Psoas muscle (tissue), 8 donors: ENCODE results near the gene PLEKHA6. TPM values are rescaled to one million over a fixed set of nuclear protein-coding genes. Genes with fewer than 3 reads are reported as not detected.

ENCODE experiments used
- ATAC-seq, 4 donors: fragments of 200-7000 bp; cut with Tn5 transposase; one replicate each; pipeline ENCODE4 v1.9.1; 2020; ENCODE audit warnings: moderate library complexity in 3 of 4, mild to moderate bottlenecking in 2 of 4
- DNase-seq, 2 donors: peaks; one replicate each; pipeline ENCODE4 v3.0.0-alpha.2; 2020
- H3K27ac ChIP-seq: fragments of 200-600 bp; one replicate; pipeline ENCODE4 v1.8.0; 2022
- H3K27me3 ChIP-seq, 3 donors: fragments of 200-600 bp in 1 of 3; one replicate each; pipeline versions ENCODE4 v1.6.1 to v1.8.0; 2013 to 2022; ENCODE audit warnings: low read length in 2 of 3, mild to moderate bottlenecking in 2 of 3, moderate library complexity in 1 of 3; ENCODE audit not compliant: insufficient read depth in 3 of 3
- H3K36me3 ChIP-seq, 2 donors: fragments of 200-600 bp in 1 of 2; one replicate each; pipeline versions ENCODE4 v1.6.1 to v1.8.0; 2013 to 2022; ENCODE audit warnings: low read depth in 1 of 2, mild to moderate bottlenecking in 1 of 2, moderate library complexity in 1 of 2; ENCODE audit not compliant: insufficient read depth in 1 of 2
- H3K4me1 ChIP-seq: fragments of 200-600 bp; one replicate; pipeline ENCODE4 v1.8.0; 2022
- H3K4me3 ChIP-seq: fragments of 200-600 bp; one replicate; pipeline ENCODE4 v1.8.0; 2022; ENCODE audit warnings: mild to moderate bottlenecking
- H3K9me3 ChIP-seq: fragments of 200-600 bp; one replicate; pipeline ENCODE4 v1.8.0; 2022
- CTCF ChIP-seq: fragments of 200-600 bp; IDR thresholded peaks from one replicate; pipeline ENCODE4 v1.8.0; 2022; ENCODE audit warnings: antibody characterized with exemption
- WGBS, 3 donors: extraction: QIAGEN DNeasy Blood & Tissue Kit; methylation state at CpG; one replicate each; pipeline versions ENCODE4 v1.1.6 to v1.1.7; 2013; 5-methylcytosine and 5-hydroxymethylcytosine counted together
- intact Hi-C, 2 donors: fragments of 100-400 bp; cut with DNase I; formaldehyde crosslinking; loops; one replicate each; pipeline versions ENCODE4 v1.11.0 to v1.14.2; 2022
- polyA plus RNA-seq, 3 donors: library from polyadenylated mRNA; stranded (reverse); fragments of 200-250 nt; gene quantifications; one replicate each; pipeline ENCODE4 v1.2.3, GENCODE V29; 2013
- total RNA-seq, 4 donors: library from RNA; stranded (reverse); fragmentation: NEBNext Ultra II Directional in 2 of 4; extraction: Animal tissue kit (Norgen Biotek cat#: 25700) in 2 of 4; gene quantifications; one replicate each; pipeline versions ENCODE4 v1.2.1 to v1.2.4, GENCODE V29; 2021 to 2023
- donor health status: healthy with polysubstance abuse.
- donor health status: DM: no; HTN: no; CAD: no; lungs with moderate emphysema.
- donor health status: Bipolar disorder and iron deficiency.
- donor health status: healthy.
- donor health status: DM: yes; HTN: yes; CAD: no.
- donor health status: DM: no; HTN: no; CAD: no.
- donor health status: DM: no; HTN: no; CAD: no.
- donor health status: DM: yes; HTN: yes; CAD: no.

Gene PLEKHA6
- total and polyA plus RNA-seq, 7 donors = 0.92 to 7.1 (median 1.7) TPM

DNA sequence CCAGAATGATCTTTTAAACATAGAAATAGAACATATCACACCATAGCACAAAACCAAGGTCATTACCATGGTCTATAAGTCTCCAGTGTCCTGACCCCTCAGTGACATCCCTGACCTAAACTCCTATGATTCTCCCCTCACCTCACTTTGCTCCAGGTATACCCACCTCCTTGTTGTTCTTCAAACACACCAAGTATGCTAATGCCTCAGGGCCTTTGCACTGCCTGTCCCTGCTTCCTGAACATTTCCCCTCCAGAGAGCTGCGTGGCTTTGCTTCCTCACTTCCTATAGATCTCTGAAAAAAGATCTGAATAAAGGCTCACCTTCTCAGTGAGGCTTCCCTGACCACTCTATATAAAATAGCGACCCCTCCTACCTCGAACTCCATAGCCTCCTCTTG lies 147.0 kb downstream of the PLEKHA6 start:
- Histone ChIP-seq H3K4me1 (no peaks in the 10 kb centered on the region), H3K4me3 (no peak overlapping the region), H3K27me3 (peaks cover 0 to 30% (median 2%) of the 10 kb centered on the region in 3 donors), H3K27ac (no peak overlapping the region), H3K36me3 (no peaks in the 10 kb centered on the region), H3K9me3 (no peaks in the 10 kb centered on the region)
- no peak for TF ChIP-seq CTCF
- ATAC-seq (no peak), DNase-seq (no peak)
- WGBS, 3 donors = 93 to 95% (median 95%) methylated on average over 3 of the region's 3 CpGs
- intact Hi-C loops = no loop called here

DNA sequence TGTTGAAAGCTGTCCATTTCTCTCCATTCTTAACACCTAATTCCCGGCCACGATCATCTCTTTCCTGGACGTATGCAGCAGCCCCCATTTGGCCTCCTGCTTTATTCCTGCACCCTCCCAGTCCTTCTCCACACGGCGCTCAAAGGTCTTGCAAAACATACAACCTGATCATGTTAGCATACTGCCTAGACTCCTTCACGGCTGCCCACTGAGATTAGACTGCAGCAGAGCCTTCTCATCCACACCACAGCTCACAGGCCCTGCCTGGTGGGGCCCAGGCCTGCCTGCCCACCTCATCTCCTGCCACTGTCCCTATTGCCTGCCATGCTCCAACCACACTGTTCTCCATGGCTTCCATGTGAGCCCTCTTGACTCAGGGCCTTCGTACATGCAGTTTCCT lies 148.7 kb downstream of the PLEKHA6 start:
- no peak for ATAC-seq
- WGBS, 3 donors = 81 to 87% (median 84%) methylated on average over 7 of the region's 7 CpGs
- intact Hi-C loops = no loop called here

DNA sequence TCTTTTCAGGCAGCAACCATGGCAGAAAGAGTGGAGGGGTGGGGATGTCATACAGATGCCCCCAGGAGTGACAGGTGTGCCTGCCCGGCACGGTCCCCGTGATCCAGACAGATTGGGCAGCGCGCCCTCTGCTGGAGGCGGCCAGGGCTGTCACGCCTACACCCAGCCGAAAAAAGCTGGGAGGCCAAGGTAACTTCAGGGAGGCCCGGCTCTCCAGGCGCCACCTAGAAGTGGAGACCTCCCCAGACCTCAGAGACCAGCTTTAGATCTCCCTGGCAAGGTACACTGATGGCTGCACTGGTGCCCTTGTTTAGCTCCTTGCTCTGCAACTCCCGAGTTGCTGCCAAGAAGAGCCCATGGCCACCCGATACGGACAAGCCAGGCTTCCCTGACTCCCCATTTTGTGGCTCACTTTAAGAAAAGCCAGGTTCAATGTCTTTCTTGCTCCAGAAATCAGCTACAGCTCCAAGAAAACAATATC lies 152.6 kb downstream of the PLEKHA6 start:
- Histone ChIP-seq H3K9me3 (no peaks in the 10 kb centered on the region), H3K4me3 (no peak overlapping the region), H3K36me3 (no peaks in the 10 kb centered on the region), H3K27me3 (peaks cover 0 to 2% (median 0%) of the 10 kb centered on the region in 3 donors), H3K27ac (no peak overlapping the region), H3K4me1 (no peaks in the 10 kb centered on the region)
- DNase-seq (peak; percentile 74 to 85), ATAC-seq (peak; percentile 96 to 98 (median 96))
- intact Hi-C loops = loop anchor here (1.0 to 2.0 kb wide), 3 partner anchors 44 to 346 kb away; partner anchors contain the start of gene SNRPE (in 1 of the 2)
- 11 to 17% (median 14%) methylated on average over 13 of the region's 13 CpGs for WGBS, 3 donors
- TF ChIP-seq CTCF = peak; percentile 85

More for the DNA sequence above, 148.7 kb downstream of the PLEKHA6 start:
- no peaks in the 10 kb centered on the region for H3K36me3 ChIP-seq
- H3K4me3 ChIP-seq = no peak overlapping the region
- peaks cover 0 to 19% (median 2%) of the 10 kb centered on the region in 3 donors for H3K27me3 ChIP-seq
- H3K9me3 ChIP-seq = no peaks in the 10 kb centered on the region
- no peak overlapping the region for H3K27ac ChIP-seq
- DNase-seq = no peak
- TF ChIP-seq CTCF = no peak
- no peaks in the 10 kb centered on the region for H3K4me1 ChIP-seq

DNA sequence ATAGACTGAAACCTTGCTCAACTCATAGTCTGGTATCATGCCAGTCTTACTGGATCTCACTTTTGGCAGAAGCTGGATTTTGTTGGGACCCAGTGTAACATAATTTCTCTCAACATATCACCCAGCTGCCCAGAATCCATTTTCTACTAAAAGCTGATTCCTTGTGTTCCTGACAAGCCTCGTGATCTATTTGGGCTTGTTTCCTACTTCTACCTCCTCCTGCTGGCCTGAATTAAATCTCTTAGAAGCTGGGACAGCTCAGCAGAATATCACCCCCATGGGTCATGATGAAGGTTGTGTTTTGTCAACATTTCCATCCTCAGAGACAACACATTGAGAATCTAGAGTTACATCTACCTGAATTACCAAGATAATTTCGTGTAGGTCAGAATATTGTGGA lies 153.6 kb downstream of the PLEKHA6 start:
- H3K9me3 ChIP-seq = no peaks in the 10 kb centered on the region
- no peaks in the 10 kb centered on the region for H3K4me1 ChIP-seq
- intact Hi-C loops = loop anchor here (2.0 kb wide), 2 partner anchors 43 to 345 kb away; partner anchors contain the start of gene SNRPE (in 1 of the 2)
- DNase-seq (no peak), ATAC-seq (no peak)
- H3K27ac ChIP-seq = no peak overlapping the region
- H3K4me3 ChIP-seq = no peak overlapping the region
- peaks cover 0 to 2% (median 0%) of the 10 kb centered on the region in 3 donors for H3K27me3 ChIP-seq
- no peaks in the 10 kb centered on the region for H3K36me3 ChIP-seq
- WGBS, 3 donors = 51 to 70% (median 62%) methylated on average over 2 of the region's 2 CpGs
- TF ChIP-seq CTCF = no peak

- intact Hi-C loops = no loop called here
- DNase-seq (no peak), ATAC-seq (no peak)
- no peaks in the 10 kb centered on the region for H3K36me3 ChIP-seq
- peaks cover under 1% of the 10 kb centered on the region for H3K4me1 ChIP-seq
- no peaks in the 10 kb centered on the region for H3K9me3 ChIP-seq
- H3K27ac ChIP-seq = no peak overlapping the region
- H3K27me3 ChIP-seq = peaks cover 0 to 2% (median 0%) of the 10 kb centered on the region in 3 donors
- H3K4me3 ChIP-seq = no peak overlapping the region
- no peak for TF ChIP-seq CTCF
Measured at GRCh38 chr1:204205486-204205885, 154.2 kb downstream of the PLEKHA6 start.
